ENCODE measurements around the gene RNF217. TPM values are rescaled to one million over a fixed set of nuclear protein-coding genes. Genes with fewer than 3 reads are reported as not detected.
"Not testable (repeated sequence)": the region's sequence is repeated elsewhere in the genome, so short reads cannot be mapped to it uniquely, and the experiment has no call there.

Gene RNF217
- polyA plus RNA-seq, 4 donors = 0.54 to 17.7 (median 1.8) TPM

DNA sequence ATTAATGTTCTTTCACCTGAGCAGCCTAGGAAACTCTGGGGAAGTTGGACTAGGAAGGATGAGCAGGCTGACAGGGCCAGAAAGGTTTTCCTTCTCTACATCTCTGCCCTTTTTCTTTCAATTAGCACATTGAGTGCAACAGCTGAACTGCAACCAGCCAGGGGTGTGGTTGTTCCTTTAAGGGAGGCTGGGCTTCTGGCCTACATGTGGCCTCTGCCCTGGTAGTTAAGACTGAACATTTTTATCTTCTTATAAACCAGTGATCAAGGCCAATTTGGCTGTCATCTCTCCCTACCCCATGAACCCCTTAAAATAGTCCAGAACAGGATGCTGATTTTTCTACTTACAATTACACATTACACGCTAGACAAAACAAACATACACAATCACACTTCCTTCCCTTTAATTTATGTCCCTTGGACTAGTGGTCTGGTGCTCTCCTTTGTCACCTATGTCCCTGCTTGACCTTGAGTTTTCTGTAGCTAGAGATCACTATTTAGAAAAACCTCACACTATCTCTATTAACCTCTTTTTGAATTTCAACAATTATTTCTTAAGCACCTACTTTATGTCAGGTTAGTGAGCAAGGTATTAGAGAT lies 60.3 kb downstream of the RNF217 start:
- Histone ChIP-seq H3K27ac (ENCODE audit: low read depth in 1 of 3, low read length in 2 of 3) (no peak overlapping the region), H3K4me3 (ENCODE audit: low read depth in 1 of 3, low read length in 3 of 3) (no peak overlapping the region), H3K36me3 (ENCODE audit: control insufficient read depth in 3 of 3, insufficient read depth in 2 of 3, low read depth in 1 of 3, low read length in 3 of 3) (peaks cover 0 to 3% (median 0%) of the 10 kb centered on the region in 3 donors), H3K9me3 (ENCODE audit: control insufficient read depth in 2 of 2, insufficient read depth in 1 of 2, low read depth in 1 of 2, low read length in 1 of 2) (no peaks in the 10 kb centered on the region), H3K27me3 (ENCODE audit: control insufficient read depth in 3 of 3, insufficient read depth in 3 of 3, low read length in 3 of 3) (no peaks in the 10 kb centered on the region), H3K4me1 (ENCODE audit: control insufficient read depth in 3 of 3, insufficient read depth in 2 of 3, low read depth in 1 of 3, low read length in 2 of 3) (no peaks in the 10 kb centered on the region)
- DNase-seq = peak in 1 of 2 donors; percentile 49
- FAIRE-seq = no peak
- 68 to 87% (median 75%) methylated on average over 1 of the region's 1 CpG for WGBS, 3 donors

DNA sequence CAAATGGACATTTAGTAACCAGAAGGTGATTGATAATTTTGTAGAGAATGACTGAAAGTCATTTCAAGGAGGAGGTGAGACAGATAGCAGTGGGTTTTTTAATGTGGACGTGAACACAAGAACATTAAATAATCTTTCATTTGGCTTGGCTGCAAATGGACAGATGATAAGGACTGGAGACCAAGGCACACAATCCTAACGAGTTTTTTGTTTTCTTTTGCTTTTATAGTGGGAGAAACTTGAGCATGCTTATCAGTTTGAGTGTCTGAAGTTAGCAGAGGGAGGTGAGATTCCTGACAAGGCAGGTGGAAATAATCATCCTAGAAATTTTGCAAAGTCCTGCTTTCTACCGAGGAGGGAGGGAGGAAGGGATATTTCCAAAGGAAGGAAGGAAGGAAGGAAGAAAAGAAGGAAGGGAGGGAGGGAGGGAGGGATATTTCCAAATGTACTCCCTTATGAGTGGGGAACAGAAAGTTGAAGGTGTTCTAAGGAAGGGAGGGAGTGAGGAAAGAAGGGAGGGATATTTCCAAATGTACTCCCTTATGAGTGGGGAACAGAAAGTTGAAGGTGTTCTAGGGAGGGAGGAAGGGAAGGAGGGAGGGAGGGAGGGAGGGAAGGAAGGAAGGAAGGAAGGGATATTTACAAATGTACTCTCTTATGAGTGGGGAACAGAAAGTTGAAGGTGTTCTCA lies 63.1 kb downstream of the RNF217 start:
- no peak for FAIRE-seq
- no peak for DNase-seq
- Histone ChIP-seq H3K4me3 (ENCODE audit: low read depth in 1 of 3, low read length in 3 of 3) (no peak overlapping the region), H3K27ac (ENCODE audit: low read depth in 1 of 3, low read length in 2 of 3) (no peak overlapping the region), H3K36me3 (ENCODE audit: control insufficient read depth in 3 of 3, insufficient read depth in 2 of 3, low read depth in 1 of 3, low read length in 3 of 3) (no peaks in the 10 kb centered on the region), H3K9me3 (ENCODE audit: control insufficient read depth in 2 of 2, insufficient read depth in 1 of 2, low read depth in 1 of 2, low read length in 1 of 2) (no peaks in the 10 kb centered on the region), H3K27me3 (ENCODE audit: control insufficient read depth in 3 of 3, insufficient read depth in 3 of 3, low read length in 3 of 3) (no peaks in the 10 kb centered on the region), H3K4me1 (ENCODE audit: control insufficient read depth in 3 of 3, insufficient read depth in 2 of 3, low read depth in 1 of 3, low read length in 2 of 3) (no peaks in the 10 kb centered on the region)
- 27 to 39% (median 37%) methylated on average over 3 of the region's 3 CpGs for WGBS, 3 donors

DNA sequence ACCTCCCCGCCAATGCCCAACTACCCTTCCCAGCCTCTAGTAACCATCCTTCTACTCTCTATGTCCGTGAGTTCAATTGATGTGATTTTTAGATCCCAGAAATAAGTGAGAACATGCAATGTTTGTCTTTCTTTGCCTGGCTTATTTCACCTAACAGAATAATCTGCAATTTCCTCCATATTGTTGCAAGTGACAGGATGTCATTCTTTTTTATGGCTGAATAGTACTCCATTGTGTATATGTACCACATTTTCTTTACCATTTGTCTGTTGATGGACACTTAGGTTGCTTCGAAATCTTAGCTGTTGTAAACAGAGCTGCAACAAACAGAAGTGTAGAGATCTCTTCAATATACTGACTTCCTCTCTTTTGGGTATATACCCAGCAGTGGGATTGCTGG lies 65.0 kb downstream of the RNF217 start:
- Histone ChIP-seq H3K9me3 (ENCODE audit: control insufficient read depth in 2 of 2, insufficient read depth in 1 of 2, low read depth in 1 of 2, low read length in 1 of 2) (peaks cover 0 to 5% of the 10 kb centered on the region in 2 donors), H3K4me1 (ENCODE audit: control insufficient read depth in 3 of 3, insufficient read depth in 2 of 3, low read depth in 1 of 3, low read length in 2 of 3) (no peaks in the 10 kb centered on the region), H3K27me3 (ENCODE audit: control insufficient read depth in 3 of 3, insufficient read depth in 3 of 3, low read length in 3 of 3) (no peaks in the 10 kb centered on the region), H3K27ac (ENCODE audit: low read depth in 1 of 3, low read length in 2 of 3) (no peak overlapping the region), H3K36me3 (ENCODE audit: control insufficient read depth in 3 of 3, insufficient read depth in 2 of 3, low read depth in 1 of 3, low read length in 3 of 3) (peaks cover 0 to 6% (median 0%) of the 10 kb centered on the region in 3 donors), H3K4me3 (ENCODE audit: low read depth in 1 of 3, low read length in 3 of 3) (no peak overlapping the region)
- DNase-seq = no peak
- FAIRE-seq = no peak
- 58 to 60% (median 59%) methylated on average over 3 of the region's 3 CpGs for WGBS, 3 donors

DNA sequence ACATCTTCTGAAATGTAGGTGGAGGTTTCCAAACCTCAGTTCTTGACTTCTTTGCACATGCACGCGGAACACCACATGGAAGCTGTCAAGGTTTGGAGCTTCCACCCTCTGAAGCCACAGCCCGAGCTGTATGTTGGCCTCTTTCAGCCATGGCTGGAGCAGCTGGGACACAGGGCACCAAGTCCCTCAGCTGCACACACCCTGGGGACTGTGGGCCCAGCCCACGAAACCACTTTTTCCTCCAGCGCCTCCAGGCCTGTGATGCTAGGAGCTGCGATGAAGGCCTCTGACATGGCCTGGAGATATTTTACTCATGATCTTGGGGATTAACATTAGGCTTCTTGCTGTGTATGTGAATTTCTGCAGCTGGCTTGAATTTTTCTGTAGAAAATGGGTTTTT lies 68.7 kb downstream of the RNF217 start:
- Histone ChIP-seq H3K9me3 (ENCODE audit: control insufficient read depth in 2 of 2, insufficient read depth in 1 of 2, low read depth in 1 of 2, low read length in 1 of 2) (peaks cover 0 to 5% of the 10 kb centered on the region in 2 donors), H3K36me3 (ENCODE audit: control insufficient read depth in 3 of 3, insufficient read depth in 2 of 3, low read depth in 1 of 3, low read length in 3 of 3) (peaks cover 0 to 6% (median 0%) of the 10 kb centered on the region in 3 donors), H3K27ac (ENCODE audit: low read depth in 1 of 3, low read length in 2 of 3) (no peak overlapping the region), H3K4me3 (ENCODE audit: low read depth in 1 of 3, low read length in 3 of 3) (no peak overlapping the region), H3K4me1 (ENCODE audit: control insufficient read depth in 3 of 3, insufficient read depth in 2 of 3, low read depth in 1 of 3, low read length in 2 of 3) (no peaks in the 10 kb centered on the region), H3K27me3 (ENCODE audit: control insufficient read depth in 3 of 3, insufficient read depth in 3 of 3, low read length in 3 of 3) (no peaks in the 10 kb centered on the region)
- 58 to 65% (median 62%) methylated on average over 6 of the region's 6 CpGs for WGBS, 3 donors
- no peak for DNase-seq
- no peak for FAIRE-seq

DNA sequence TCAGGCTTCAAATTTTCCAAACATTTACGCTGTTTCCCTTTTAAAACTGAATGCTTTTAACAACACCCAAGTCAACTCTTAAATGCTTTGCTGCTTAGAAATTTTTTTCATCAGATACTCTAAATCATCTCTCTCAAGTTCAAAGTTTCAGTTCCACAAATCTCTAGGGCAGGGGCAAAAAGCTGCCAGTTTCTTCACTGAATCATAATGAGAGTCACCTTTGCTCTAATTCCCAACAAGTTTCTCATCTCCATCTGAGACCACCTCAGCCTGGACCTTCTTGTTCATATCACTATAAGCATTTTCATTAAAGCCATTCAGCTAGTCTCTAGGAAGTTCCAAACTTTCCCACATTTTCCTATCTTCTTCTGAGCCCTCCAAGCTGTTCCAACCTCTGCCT lies 69.1 kb downstream of the RNF217 start:
- no peaks in the 10 kb centered on the region for H3K4me1 ChIP-seq (ENCODE audit: control insufficient read depth in 3 of 3, insufficient read depth in 2 of 3, low read depth in 1 of 3, low read length in 2 of 3)
- no peak for DNase-seq
- no peak overlapping the region for H3K4me3 ChIP-seq (ENCODE audit: low read depth in 1 of 3, low read length in 3 of 3)
- 92 to 100% (median 93%) methylated on average over 1 of the region's 1 CpG for WGBS, 3 donors
- peaks cover 0 to 5% of the 10 kb centered on the region in 2 donors for H3K9me3 ChIP-seq (ENCODE audit: control insufficient read depth in 2 of 2, insufficient read depth in 1 of 2, low read depth in 1 of 2, low read length in 1 of 2)
- FAIRE-seq = no peak
- H3K27me3 ChIP-seq (ENCODE audit: control insufficient read depth in 3 of 3, insufficient read depth in 3 of 3, low read length in 3 of 3) = no peaks in the 10 kb centered on the region
- no peak overlapping the region for H3K27ac ChIP-seq (ENCODE audit: low read depth in 1 of 3, low read length in 2 of 3)
- peaks cover 0 to 6% (median 0%) of the 10 kb centered on the region in 3 donors for H3K36me3 ChIP-seq (ENCODE audit: control insufficient read depth in 3 of 3, insufficient read depth in 2 of 3, low read depth in 1 of 3, low read length in 3 of 3)

DNA sequence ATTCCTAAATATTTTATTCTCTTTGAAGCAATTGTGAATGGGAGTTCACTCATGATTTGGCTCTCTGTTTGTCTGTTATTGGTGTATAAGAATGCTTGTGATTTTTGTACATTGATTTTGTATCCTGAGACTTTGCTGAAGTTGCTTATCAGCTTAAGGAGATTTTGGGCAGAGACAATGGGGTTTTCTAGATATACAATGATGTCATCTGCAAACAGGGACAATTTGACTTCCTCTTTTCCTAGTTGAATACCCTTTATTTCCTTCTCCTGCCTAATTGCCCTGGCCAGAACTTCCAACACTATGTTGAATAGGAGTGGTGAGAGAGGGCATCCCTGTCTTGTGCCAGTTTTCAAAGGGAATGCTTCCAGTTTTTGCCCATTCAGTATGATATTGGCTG lies 72.7 kb downstream of the RNF217 start:
- H3K36me3 ChIP-seq (ENCODE audit: control insufficient read depth in 3 of 3, insufficient read depth in 2 of 3, low read depth in 1 of 3, low read length in 3 of 3); FAIRE-seq; H3K9me3 ChIP-seq (ENCODE audit: control insufficient read depth in 2 of 2, insufficient read depth in 1 of 2, low read depth in 1 of 2, low read length in 1 of 2); H3K27ac ChIP-seq (ENCODE audit: low read depth in 1 of 3, low read length in 2 of 3); H3K4me1 ChIP-seq (ENCODE audit: control insufficient read depth in 3 of 3, insufficient read depth in 2 of 3, low read depth in 1 of 3, low read length in 2 of 3); H3K4me3 ChIP-seq (ENCODE audit: low read depth in 1 of 3, low read length in 3 of 3); H3K27me3 ChIP-seq (ENCODE audit: control insufficient read depth in 3 of 3, insufficient read depth in 3 of 3, low read length in 3 of 3); DNase-seq: not testable (repeated sequence)

DNA sequence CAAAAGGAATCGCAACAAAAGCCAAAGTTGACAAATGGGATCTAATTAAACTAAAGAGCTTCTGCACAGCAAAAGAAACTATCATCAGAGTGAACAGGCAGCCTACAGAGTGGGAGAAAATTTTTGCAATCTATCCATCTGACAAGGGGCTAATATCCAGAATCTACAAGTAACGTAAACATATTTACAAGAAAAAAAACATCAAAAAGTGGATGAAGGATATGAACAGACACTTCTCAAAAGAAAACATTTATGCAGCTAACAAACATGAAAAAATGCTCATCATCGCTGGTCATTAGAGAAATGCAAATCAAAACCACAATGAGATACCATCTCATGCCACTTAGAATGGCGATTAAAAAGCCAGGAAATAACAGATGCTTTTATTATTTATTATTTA lies 74.2 kb downstream of the RNF217 start:
- not testable (repeated sequence) for H3K4me1 ChIP-seq (ENCODE audit: control insufficient read depth in 3 of 3, insufficient read depth in 2 of 3, low read depth in 1 of 3, low read length in 2 of 3); DNase-seq; H3K9me3 ChIP-seq (ENCODE audit: control insufficient read depth in 2 of 2, insufficient read depth in 1 of 2, low read depth in 1 of 2, low read length in 1 of 2); H3K27me3 ChIP-seq (ENCODE audit: control insufficient read depth in 3 of 3, insufficient read depth in 3 of 3, low read length in 3 of 3); H3K36me3 ChIP-seq (ENCODE audit: control insufficient read depth in 3 of 3, insufficient read depth in 2 of 3, low read depth in 1 of 3, low read length in 3 of 3); H3K27ac ChIP-seq (ENCODE audit: low read depth in 1 of 3, low read length in 2 of 3); H3K4me3 ChIP-seq (ENCODE audit: low read depth in 1 of 3, low read length in 3 of 3); FAIRE-seq
- WGBS, 3 donors = 79 to 92% (median 88%) methylated on average over 4 of the region's 4 CpGs

DNA sequence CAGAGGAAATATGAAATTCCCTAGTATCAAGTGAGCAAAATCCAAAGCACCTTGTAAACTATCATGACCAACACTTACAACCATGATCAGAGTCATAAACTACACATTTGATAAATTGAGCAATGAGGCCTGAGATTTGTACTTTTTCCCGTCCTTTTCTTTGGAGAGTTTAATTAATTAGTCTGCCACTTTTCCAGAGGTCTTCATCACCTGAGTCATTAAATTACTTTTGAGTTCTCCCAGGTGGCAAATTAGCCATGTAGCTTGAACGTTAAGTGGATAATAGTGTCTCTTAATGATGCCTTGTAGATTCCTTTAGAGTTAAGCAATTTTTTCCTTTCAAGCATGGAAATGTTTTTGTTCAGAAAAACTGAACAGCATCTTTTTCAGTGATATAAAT lies 75.6 kb downstream of the RNF217 start:
- Histone ChIP-seq H3K4me1 (ENCODE audit: control insufficient read depth in 3 of 3, insufficient read depth in 2 of 3, low read depth in 1 of 3, low read length in 2 of 3) (no peaks in the 10 kb centered on the region), H3K27ac (ENCODE audit: low read depth in 1 of 3, low read length in 2 of 3) (no peak overlapping the region), H3K4me3 (ENCODE audit: low read depth in 1 of 3, low read length in 3 of 3) (no peak overlapping the region), H3K27me3 (ENCODE audit: control insufficient read depth in 3 of 3, insufficient read depth in 3 of 3, low read length in 3 of 3) (no peaks in the 10 kb centered on the region), H3K36me3 (ENCODE audit: control insufficient read depth in 3 of 3, insufficient read depth in 2 of 3, low read depth in 1 of 3, low read length in 3 of 3) (no peaks in the 10 kb centered on the region), H3K9me3 (ENCODE audit: control insufficient read depth in 2 of 2, insufficient read depth in 1 of 2, low read depth in 1 of 2, low read length in 1 of 2) (peaks cover 0 to 3% of the 10 kb centered on the region in 2 donors)
- DNase-seq = no peak
- FAIRE-seq = no peak
- 68 to 74% (median 72%) methylated on average over 2 of the region's 2 CpGs for whole genome bisulfite sequencing, 3 donors

DNA sequence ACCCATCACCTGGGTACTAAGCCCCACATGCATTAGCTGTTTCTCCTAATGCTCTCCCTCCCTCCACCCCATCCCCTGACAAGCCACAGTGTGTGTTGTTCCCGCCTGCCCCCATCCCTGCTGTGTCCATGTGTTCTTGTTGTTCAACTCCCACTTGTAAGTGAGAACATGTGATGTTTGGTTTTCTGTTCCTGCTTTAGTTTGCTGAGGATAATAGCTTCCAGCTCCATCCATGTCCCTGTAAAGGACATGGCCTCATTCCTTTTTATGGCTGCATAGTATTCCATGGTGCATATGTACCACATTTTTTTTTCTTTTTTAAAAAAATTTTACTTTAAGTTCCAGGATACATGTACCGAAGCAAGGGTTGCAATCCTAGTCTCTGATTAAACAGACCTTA lies 76.7 kb downstream of the RNF217 start:
- Histone ChIP-seq H3K36me3 (ENCODE audit: control insufficient read depth in 3 of 3, insufficient read depth in 2 of 3, low read depth in 1 of 3, low read length in 3 of 3) (no peaks in the 10 kb centered on the region), H3K27ac (ENCODE audit: low read depth in 1 of 3, low read length in 2 of 3) (no peak overlapping the region), H3K9me3 (ENCODE audit: control insufficient read depth in 2 of 2, insufficient read depth in 1 of 2, low read depth in 1 of 2, low read length in 1 of 2) (peaks cover 0 to 3% of the 10 kb centered on the region in 2 donors), H3K27me3 (ENCODE audit: control insufficient read depth in 3 of 3, insufficient read depth in 3 of 3, low read length in 3 of 3) (no peaks in the 10 kb centered on the region), H3K4me1 (ENCODE audit: control insufficient read depth in 3 of 3, insufficient read depth in 2 of 3, low read depth in 1 of 3, low read length in 2 of 3) (no peaks in the 10 kb centered on the region), H3K4me3 (ENCODE audit: low read depth in 1 of 3, low read length in 3 of 3) (no peak overlapping the region)
- DNase-seq (no peak), FAIRE-seq (no peak)
- 92 to 98% (median 93%) methylated on average over 2 of the region's 2 CpGs for WGBS, 3 donors
